Hypothalamus (tissue), 51 donors: ENCODE measurements around the gene SLC4A2.
"Not testable (repeated sequence)": the region's sequence is repeated elsewhere in the genome, so short reads cannot be mapped to it uniquely, and the experiment has no call there.

Experiments used
- DNase-seq, 51 donors: peaks; one replicate each; lab custom pipeline; 2025; lab: John Stamatoyannopoulos, UW

SLC4A2 gene, protein sequence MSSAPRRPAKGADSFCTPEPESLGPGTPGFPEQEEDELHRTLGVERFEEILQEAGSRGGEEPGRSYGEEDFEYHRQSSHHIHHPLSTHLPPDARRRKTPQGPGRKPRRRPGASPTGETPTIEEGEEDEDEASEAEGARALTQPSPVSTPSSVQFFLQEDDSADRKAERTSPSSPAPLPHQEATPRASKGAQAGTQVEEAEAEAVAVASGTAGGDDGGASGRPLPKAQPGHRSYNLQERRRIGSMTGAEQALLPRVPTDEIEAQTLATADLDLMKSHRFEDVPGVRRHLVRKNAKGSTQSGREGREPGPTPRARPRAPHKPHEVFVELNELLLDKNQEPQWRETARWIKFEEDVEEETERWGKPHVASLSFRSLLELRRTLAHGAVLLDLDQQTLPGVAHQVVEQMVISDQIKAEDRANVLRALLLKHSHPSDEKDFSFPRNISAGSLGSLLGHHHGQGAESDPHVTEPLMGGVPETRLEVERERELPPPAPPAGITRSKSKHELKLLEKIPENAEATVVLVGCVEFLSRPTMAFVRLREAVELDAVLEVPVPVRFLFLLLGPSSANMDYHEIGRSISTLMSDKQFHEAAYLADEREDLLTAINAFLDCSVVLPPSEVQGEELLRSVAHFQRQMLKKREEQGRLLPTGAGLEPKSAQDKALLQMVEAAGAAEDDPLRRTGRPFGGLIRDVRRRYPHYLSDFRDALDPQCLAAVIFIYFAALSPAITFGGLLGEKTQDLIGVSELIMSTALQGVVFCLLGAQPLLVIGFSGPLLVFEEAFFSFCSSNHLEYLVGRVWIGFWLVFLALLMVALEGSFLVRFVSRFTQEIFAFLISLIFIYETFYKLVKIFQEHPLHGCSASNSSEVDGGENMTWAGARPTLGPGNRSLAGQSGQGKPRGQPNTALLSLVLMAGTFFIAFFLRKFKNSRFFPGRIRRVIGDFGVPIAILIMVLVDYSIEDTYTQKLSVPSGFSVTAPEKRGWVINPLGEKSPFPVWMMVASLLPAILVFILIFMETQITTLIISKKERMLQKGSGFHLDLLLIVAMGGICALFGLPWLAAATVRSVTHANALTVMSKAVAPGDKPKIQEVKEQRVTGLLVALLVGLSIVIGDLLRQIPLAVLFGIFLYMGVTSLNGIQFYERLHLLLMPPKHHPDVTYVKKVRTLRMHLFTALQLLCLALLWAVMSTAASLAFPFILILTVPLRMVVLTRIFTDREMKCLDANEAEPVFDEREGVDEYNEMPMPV

DNA sequence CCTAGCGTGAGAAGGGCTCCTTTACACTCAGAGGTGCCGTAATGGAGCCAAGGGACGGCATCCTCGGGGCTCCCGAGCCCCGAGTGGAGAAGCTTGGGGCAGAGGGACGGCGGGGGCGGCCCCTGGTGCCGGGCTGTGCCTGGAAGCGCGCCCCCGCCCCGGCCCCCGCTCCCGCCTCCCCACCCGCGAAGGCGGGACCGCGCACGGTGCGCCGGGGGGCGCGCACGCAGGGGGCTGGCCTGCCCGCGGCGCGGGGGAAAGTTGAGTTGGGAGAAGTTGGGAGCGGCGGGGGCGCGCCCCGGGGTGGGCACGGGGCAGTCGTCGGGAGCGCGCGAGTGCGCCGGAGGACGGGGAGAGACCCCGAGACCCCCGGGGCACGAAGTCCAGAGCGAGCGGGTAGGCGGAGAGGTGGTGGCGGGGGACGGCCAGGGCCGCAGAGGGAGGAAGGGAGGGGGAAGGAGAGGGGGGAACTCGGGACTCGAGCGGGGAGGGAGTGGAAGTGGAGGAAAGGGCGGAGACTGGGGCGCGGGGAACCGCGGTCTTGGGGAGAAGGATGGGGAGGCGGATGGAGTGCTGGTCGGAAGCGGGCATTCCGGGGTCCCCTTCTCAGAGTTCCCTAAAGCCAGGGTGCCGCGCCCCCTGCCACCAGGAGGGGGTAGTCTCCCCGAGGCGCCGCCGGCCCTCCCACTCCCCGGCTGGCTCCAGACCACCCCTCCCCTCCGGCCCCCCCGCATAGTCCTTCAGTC, at the start of gene SLC4A2:
Gene SLC4A2 (plus strand): TSS at position 223 of the 746 bp plus-strand sequence. CDS start 2,399 bp downstream, outside the sequence.
- peak; percentile 31 to 94 (median 80) for DNase-seq

- no peak for DNase-seq
Observed at GRCh38 chr7:151010037-151010306, 49.4 kb upstream of the SLC4A2 start.

- DNase-seq, result peak in 1 of 51 donors; percentile 5
Observed at GRCh38 chr7:151010307-151011096, 48.9 kb upstream of the SLC4A2 start.

DNA sequence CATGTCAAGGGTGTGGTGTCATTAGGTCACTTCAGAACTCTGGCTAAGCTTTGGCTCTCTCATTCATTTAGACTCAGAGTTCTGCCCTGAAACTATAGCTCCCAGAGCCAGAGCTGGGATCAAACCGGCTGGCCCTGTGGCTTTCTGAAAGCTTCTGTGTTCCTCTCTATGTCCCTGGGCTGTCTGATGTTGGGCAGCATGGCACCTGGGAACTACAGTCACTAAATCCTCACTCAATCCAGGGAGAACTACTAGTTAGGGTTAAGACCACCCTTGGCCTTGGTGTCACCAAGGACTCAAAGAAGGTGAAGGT, 48.3 kb upstream of the SLC4A2 start:
- no peak for DNase-seq

DNA sequence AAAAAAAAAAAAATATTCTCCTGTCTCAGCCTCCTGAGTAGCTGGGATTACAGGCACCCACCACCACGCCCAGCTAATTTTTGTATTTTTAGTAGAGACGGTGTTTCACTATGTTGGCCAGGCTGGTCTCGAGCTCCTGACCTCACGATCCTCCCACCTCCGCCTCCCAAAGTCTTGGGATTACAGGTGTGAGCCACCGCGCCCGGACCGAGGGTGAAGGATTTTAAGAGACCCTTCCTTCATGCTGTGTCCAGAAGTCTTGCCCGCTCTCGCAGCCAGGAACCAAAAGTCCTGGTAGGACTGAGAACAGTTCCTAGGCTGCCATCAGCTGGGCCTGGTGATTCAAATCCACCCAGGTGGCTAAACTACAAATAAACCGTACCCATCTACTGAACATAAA, 47.8 kb upstream of the SLC4A2 start:
- DNase-seq, result not testable (repeated sequence)

GRCh38 chr7:151012031-151012692, 47.2 kb upstream of the SLC4A2 start:
- DNase-seq, result peak in 1 of 51 donors; percentile 3

DNA sequence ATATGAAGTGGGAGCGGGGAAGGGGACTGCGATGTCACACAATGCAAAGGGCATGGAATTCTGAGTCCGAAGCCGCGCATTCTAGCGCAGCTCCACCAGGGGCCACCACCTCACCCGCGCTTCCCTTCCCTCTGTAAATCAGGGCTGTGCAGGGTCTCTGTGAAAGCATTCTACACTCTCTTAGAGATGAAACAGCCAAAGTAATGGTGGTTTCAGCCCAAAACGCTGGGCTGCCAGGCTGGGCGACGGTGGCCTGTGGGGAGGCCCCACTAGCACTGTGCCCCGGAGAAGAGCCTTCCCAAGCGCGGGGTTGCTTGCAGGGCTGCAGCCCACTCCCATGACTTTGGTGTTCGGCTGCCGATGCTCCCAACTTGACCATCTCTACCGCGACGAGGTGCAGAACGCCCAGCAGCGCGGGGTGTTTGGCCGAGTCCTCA, 46.5 kb upstream of the SLC4A2 start:
- peak in 8 of 51 donors; percentile 13 to 50 (median 24) for DNase-seq

DNA sequence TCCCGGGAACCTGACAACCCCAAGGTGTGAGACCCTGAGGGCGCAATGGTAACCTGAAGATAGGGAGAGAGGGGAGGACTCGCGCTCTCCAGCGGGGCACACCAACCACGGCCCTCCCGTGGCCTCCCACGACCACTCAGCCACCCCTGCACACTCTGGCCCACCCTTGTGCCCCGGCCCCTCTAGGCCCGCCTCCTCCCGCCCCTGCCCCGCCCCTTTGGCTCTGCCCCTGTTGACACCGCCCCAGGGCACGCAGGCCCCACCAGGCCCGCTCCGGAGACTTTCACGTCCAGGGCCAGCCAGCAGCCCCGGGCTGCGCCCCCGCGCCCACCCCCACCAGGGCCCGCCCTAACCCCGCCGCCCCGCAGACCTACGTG, 46.0 kb upstream of the SLC4A2 start:
- peak in 2 of 51 donors; percentile 42 to 43 for DNase-seq

DNA sequence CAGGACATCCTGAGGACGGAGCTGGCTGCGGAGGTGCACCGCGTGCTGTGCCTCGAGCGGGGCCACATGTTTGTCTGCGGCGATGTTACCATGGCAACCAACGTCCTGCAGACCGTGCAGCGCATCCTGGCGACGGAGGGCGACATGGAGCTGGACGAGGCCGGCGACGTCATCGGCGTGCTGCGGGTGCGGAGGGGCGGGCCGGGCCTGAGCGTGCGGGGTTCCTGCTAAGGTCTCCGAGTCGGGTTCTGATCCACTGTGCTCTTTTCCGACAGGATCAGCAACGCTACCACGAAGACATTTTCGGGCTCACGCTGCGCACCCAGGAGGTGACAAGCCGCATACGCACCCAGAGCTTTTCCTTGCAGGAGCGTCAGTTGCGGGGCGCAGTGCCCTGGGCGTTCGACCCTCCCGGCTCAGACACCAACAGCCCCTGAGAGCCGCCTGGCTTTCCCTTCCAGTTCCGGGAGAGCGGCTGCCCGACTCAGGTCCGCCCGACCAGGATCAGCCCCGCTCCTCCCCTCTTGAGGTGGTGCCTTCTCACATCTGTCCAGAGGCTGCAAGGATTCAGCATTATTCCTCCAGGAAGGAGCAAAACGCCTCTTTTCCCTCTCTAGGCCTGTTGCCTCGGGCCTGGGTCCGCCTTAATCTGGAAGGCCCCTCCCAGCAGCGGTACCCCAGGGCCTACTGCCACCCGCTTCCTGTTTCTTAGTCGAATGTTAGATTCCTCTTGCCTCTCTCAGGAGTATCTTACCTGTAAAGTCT, 45.5 kb upstream of the SLC4A2 start:
- peak in 43 of 51 donors; percentile 7 to 83 (median 69) for DNase-seq

DNA sequence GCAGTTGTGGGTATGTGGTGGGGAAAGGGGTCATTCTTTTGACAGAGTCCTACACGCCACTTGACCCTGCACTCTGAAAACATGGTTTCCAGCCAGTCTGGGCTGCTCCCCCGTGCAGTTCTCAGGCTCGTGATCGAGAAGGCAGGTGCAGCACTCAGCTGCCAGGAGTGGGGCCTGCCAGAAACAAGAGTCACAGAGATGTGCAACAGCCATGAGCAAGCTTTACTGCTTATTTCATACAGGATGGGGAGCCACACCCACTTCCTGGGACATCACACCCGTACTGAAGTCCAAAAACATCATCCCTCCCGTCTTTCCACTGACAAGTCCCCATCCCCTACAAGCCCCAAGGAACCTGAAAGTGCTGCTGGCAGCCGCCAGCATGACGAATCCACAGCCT, 44.4 kb upstream of the SLC4A2 start:
- DNase-seq, result no peak

GRCh38 chr7:151015967-151016366, 43.4 kb upstream of the SLC4A2 start:
- DNase-seq, result no peak

DNA sequence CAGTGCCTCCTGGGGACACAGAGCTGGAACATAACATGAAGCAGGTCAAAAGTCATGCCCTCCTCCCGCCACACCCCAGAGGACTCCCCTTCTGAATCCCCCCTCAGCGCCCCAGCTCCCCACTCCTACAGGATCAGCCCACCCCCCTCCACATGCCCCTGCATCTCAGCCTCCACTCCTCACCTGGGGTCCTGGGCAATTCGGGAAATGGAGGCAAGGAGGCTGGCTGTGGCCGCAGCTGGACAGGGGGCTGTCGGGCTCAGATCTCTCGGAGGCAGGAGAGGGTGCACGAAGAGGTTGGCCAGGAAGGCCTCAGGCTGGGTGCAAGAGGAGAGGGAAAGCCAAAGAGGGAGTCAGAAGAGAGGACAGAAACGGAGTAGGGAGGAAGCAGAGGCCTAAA, 42.9 kb upstream of the SLC4A2 start:
- no peak for DNase-seq

DNA sequence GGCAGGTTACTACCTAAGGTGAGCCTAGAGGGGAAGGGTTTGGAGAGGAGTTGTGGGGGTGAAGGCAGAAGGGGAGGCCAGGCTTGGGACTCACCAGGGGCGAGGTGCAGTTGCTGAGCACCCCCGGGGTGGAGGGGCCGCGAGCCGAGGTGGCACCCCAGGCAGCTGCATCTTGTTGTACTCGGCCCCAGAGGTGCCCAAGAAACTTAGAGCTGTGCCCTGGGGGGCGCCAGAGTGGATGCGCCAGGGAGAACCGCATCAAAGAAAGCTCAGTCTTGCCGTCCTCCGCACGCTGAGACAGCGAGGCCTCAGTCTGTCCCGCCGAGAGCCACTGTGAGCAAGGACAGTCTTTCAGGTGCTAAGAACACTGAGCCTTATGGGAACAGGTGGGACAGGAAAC, 42.4 kb upstream of the SLC4A2 start:
- no peak for DNase-seq

DNA sequence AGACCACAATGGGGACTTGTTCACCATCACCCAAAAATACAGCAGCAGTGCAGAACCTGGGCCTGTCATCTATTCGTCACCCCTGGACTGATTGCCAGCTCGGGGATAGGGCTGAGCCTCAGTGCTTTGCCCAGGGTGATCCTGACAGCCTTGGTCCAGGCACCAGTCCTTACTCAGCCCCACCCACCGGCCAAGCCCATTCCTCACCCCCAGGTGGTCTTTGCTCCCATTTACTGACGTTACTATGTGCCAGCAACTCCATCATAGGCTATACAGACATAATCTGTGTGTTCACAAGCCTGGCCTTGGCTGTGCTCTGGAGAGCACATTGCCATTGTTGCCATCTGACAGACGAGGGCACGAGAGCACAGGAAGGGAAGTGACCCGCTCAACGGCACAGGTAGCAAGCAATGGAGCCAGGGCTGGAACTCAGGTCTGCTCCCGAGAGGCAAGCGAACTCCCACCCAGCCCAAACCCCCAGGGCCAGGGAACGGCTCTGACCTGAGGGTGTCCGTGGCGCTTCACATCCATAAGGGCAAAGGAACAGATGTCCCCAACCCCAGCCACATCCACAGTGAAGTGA, 41.9 kb upstream of the SLC4A2 start:
- no peak for DNase-seq

- DNase-seq, result peak in 36 of 51 donors; percentile 6 to 73 (median 39)
Observed at GRCh38 chr7:151017953-151018420, 41.4 kb upstream of the SLC4A2 start.

DNA sequence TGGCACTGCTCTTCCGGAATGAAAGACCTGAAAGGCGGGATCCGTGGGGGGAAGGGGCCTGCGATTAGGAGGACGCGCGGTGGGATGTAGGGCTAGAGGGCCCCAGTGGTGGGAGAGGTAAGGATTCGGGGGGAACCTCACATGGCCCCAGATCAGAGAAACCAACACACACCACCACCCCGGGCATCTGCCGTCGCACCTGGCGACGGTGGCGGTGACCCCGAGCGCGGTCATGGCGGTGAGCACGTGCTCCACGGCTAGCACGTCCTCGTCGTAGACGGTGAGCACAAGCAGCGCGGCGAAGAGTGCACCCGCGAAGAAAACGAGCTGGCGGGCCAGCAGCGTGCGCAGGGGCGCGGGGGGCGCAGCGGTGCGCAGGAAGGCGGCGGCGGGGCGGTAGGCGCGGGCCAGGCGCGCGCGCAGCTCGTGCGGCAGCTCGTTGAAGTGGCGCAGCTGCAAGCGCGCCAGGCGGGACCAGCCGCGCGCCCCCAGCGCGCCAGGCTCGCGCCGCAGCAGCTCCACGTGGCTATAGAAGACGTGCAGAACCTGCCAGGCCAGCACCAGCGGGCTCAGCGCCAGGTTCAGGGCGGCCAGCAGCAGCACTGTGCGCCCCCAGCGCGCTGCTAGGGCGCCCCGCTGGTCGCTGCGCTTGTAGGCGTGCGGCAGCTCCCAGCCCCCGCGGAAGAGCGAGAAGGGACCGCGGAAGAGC, 40.8 kb upstream of the SLC4A2 start:
- DNase-seq, result peak in 9 of 51 donors; percentile 16 to 63 (median 37)

DNA sequence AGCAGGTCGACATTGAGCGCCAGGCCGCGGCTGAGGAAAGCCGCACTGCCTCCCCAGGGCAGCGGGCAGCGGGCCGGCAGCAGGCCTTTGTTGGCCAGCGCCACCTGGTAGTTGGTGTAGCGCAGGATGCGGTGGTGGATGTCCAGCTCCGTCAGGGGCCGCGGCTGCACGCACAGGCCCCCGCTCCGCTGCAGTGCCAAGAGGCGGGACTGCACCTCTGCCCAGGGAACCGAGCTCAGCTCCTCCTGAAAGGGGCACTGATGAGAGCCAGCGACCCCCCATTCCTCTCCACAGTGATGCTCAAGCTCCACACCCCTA, 40.3 kb upstream of the SLC4A2 start:
- no peak for DNase-seq
